GM12801 (cell line): Measurements from ENCODE around the gene CDC42SE1.

ENCODE experiments used
- CTCF ChIP-seq: IDR thresholded peaks from one replicate; pipeline ENCODE4 v1.5.1; 2011; ENCODE audit warnings: control low read depth; ENCODE audit not compliant: insufficient read length; ENCODE audit errors: extremely low read depth

Gene CDC42SE1

GRCh38 chr1:151036356-151036755 lies 23.1 kb downstream of the CDC42SE1 start, which contains the start of gene BNIPL:
Gene BNIPL (plus strand): TSS chr1:151036586. CDS start chr1:151036726, 140 bp downstream.
- TF ChIP-seq CTCF, result no peak

GRCh38 chr1:151035167-151035566 lies 24.3 kb downstream of the CDC42SE1 start:
- no peak for TF ChIP-seq CTCF

- TF ChIP-seq CTCF, result no peak
Measured at GRCh38 chr1:151032164-151032563, 27.3 kb downstream of the CDC42SE1 start.

GRCh38 chr1:151026460-151026859 lies 33.0 kb downstream of the CDC42SE1 start:
- TF ChIP-seq CTCF, result no peak

- TF ChIP-seq CTCF, result no peak
Measured at GRCh38 chr1:151024540-151025146, 34.8 kb downstream of the CDC42SE1 start.

- TF ChIP-seq CTCF, result no peak
Measured at GRCh38 chr1:151013518-151013917, 45.9 kb downstream of the CDC42SE1 start.

GRCh38 chr1:151012684-151013471 lies 46.5 kb downstream of the CDC42SE1 start:
- no peak for TF ChIP-seq CTCF
